Fibroblast of skin of scalp (primary cell): Measurements from ENCODE around the gene BICC1.
"Not testable (repeated sequence)": the region's sequence is repeated elsewhere in the genome, so short reads cannot be mapped to it uniquely, and the experiment has no call there.

ENCODE experiments used
- DNase-seq: peaks from one replicate; pipeline ENCODE4 v3.0.0-alpha.2; 2013

Gene BICC1

DNA sequence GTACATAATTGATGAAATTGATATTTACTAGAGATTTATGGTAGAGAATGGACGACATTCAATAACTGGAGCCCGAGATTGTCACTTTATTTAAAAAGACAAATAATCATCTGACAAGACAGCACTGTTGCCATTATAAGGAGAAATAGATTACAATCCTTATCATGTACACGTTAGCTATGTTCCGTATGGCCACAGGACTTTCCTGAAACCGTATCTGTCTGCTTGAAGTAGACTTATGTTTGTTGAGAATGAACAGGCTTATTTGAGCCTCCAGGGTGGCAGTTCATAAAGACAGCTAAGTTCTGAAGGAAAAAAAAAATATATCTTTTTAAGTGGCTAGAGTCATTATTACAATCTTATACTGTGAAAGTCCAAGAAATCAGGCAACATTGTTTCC is 317.2 kb downstream of the BICC1 start:
- DNase-seq: no peak

DNA sequence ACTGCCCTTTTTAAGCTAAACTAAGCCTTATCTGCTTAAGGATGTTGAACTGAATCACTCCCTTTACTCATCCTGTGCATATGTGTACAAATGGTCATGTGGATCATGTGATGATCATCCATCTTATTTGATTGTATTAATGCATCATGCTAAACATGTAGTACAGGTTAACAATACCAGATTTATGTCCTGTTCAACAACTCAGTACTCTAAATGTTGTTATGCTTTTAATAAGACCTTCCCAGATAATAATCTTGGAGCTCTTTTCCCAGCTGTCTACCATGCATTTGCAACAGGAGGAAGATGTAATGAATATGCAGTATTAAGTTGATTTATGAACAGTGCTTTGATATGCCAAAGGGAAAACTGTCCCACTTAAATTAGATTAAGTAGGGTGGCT is 318.0 kb downstream of the BICC1 start:
- no peak for DNase-seq

GRCh38 chr10:58833771-58834561 is 321.3 kb downstream of the BICC1 start:
- peak; percentile 8 for DNase-seq

- no peak for DNase-seq
Measured at GRCh38 chr10:58836176-58836700, 323.6 kb downstream of the BICC1 start.

- DNase-seq: no peak
Measured at GRCh38 chr10:58836991-58837575, 324.4 kb downstream of the BICC1 start.

DNA sequence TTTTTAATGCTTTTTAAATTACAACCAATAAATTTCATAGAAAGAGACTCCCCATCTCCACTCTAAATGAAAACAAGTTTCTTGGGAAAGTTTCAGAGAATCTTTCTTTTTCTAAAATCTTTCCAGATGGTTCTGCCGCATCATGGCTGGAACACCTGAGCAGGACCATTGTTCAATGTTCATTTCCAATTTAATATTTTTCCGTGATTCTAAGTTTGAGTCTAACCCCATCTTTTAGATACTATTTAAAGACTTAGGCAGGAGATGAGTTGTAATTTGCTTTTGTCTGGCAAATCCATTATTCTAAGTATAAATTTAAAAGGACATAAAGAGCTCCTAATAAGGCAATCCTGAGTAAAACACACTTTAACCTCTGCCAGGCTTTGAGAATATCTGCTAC is 325.2 kb downstream of the BICC1 start:
- DNase-seq: no peak

- DNase-seq: no peak
Measured at GRCh38 chr10:58838561-58839208, 326.0 kb downstream of the BICC1 start.

DNA sequence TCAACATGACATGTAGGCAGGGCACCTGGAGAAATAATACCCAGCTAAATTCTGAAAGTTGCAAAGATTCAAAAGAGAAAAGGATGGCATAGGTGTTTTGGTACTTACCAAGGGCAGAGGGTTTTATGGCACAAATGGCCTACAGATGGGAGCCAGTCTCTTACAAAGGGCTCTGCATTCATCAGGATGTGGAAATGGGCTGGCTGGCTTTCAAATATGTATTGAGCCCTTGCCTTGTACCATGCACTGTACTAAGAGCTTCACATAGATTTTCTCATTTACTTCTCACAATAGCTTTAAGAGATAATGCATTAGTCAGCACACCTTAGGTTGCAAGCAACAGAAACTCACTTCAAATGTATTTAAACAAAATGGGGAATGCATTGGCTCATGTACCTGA is 327.1 kb downstream of the BICC1 start:
- DNase-seq: no peak

DNA sequence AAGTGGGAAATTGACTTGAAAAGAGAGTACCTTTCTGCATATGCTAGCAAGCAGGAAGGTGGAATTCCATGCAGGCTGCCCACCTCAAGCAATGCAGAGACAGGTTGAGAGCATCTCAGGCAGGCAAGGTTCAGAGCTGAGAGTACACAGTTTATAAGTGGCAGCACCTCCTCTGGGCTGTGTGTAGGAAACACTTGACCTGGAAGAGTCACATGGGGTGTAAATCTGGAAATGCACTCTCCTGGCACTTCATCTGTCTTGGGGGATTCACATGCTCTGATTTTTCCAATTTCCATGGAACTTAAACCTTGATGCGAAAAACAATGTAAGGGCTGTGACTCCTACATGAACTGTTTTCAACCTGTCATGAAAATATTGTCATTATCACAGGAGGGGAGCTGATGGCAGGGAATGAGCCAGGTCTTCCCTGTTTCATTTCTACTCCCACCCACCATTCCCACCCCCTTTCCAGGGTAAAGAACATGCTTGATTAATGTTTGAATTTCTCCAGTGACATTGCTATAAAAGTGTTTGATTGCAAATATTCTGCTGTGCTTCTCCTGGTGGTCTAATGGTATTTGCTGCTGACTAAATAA is 328.3 kb downstream of the BICC1 start:
- DNase-seq: no peak

GRCh38 chr10:58842860-58843376 is 330.2 kb downstream of the BICC1 start:
- no peak for DNase-seq

DNA sequence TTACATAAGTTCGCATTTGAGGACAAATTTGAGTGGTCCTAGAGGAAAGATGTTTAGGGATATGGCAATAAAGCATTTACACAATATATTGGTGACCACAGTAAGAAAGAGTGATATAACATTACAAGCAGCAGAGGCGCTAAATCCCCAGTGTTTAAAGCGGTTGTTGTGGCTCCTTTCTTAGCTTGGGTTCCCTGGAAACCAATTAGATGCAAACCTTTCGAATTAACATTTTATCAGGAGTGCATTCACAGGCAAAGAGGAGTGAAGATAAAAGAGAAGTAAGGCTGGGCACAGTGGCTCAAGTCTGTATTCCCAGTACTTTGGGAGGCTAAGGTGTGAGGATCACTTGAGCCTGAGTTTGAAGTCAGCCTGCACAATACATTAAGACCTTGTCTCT is 331.1 kb downstream of the BICC1 start:
- no peak for DNase-seq

- DNase-seq: no peak
Measured at GRCh38 chr10:58844680-58845079, 332.0 kb downstream of the BICC1 start.

DNA sequence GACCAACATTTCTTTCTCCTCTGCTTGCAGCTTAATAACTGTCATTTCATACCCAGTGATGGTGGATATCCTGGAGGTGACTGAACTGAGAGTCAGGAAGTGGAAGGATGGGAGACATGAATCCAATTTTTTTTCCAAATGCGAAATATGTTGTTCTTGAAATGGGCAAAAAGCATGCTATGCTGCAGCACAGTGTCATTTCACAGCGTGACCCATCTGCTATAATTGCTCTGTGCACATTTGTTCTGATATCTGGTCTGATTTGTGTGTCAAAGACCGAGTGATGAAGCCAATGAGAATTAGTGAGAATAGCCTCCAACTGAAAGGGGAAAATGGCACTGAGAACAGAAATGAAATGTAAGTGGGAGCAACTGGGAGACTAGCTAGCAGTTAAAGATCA is 334.2 kb downstream of the BICC1 start:
- no peak for DNase-seq

- no peak for DNase-seq
Measured at GRCh38 chr10:58851606-58852005, 338.9 kb downstream of the BICC1 start.

DNA sequence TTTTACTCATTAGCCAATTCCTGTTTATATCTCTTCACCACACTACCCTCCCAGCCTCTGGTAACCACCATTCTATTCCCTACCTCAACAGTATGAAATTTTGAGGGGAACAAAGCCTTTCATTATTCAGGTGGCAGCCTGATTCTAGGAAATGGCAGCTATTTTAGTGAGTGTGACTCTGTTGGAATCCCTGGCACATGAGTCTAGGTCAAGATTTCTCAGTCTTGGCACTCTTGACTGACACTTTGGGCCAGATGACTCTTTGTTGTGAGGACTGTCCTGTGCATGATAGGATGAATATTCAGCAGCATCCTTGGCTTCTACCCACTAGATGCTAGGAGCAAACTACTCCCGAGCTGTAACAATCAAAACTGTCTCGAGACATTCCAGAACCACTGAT is 341.0 kb downstream of the BICC1 start:
- no peak for DNase-seq

DNA sequence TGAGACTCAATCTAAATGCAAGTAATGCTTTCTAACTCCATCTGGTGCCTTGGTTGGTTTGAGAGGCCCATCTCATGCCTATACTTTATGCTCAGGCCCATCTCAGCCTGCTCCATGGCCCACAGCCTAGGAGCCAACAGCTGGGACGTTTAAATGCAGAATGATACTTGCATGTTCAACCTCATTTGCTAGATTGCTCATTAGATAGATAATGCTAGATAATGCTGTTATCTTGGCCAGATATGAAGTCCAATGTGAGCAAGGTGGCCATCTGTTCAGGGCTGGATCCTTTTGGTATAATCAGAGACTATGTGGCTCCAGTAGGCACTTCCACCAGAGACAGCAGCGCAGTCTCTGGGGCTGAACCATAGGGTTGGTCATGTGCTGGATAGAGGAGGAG is 342.1 kb downstream of the BICC1 start:
- no peak for DNase-seq

DNA sequence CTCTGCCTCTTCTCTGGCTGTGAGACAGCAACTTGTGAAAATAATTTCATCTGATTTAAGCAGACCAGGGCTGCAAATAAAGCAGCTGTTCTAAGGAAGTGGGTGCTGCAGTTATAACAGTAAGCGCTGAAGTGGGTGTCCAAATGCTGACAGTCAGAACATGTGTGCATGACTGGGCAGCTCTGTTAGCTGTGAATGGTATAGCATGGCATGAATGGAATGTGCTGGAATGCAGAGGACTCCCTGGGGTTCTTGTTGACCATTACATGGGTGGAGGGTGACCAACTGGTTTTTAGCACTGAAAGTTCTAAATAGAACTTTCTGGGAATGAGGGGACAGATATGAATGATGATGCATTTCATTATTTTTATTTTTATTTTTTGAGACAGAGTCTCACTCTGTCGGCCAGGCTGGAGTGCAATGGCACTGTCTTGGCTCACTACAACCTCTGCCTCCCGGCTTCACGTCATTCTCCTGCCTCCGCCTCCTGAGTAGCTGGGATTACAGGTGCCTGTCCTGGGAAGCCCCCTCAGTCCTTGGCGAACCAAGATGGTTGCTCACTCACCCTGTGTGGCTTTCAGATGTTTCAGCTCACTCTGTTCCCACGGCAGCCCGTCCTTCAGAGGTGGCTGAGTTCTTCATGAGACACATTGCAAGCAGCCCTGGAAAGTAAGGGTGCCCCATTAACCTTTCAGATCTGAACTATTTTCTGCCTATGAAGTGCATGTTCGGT is 344.0 kb downstream of the BICC1 start:
- DNase-seq: peak; percentile 98

- peak; percentile 62 for DNase-seq
Measured at GRCh38 chr10:58857251-58857805, 344.7 kb downstream of the BICC1 start.

DNA sequence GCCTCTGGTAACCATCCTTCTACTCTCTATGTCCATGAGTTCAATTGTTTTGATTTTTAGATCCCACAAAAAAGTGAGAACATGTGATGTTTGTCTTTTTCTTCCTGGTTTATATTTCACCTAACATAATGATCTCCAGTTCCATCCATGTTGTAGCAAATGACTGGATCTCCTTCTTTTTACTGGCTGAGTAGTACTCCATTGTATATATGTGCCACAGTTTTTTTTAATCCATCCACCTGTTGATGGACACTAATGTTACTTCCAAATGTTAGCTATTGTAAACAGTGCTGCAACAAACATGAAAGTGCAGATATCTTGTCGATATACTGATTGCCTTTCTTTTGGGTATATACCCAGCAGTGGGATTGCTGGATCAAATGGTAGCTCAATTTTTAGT is 345.5 kb downstream of the BICC1 start:
- not testable (repeated sequence) for DNase-seq

DNA sequence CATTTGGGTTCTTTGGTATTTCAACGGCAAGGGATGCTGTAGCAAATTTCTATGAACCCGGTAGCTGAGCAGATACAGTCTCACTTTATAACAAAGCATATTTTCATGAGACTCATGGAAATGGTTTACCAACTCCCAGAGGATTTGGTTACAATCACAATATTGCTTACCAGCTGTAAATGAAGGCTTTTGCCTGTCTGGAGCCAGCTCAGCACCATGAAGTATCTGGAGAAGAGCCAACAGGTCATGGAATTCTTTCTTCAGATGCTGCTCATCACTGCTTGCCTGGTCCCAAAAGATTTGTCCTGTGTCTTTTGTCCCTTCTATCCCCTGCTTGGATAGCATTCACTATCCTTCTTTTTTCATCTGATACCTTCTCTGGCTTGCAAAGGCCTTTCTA is 346.9 kb downstream of the BICC1 start:
- DNase-seq: peak; percentile 50

DNA sequence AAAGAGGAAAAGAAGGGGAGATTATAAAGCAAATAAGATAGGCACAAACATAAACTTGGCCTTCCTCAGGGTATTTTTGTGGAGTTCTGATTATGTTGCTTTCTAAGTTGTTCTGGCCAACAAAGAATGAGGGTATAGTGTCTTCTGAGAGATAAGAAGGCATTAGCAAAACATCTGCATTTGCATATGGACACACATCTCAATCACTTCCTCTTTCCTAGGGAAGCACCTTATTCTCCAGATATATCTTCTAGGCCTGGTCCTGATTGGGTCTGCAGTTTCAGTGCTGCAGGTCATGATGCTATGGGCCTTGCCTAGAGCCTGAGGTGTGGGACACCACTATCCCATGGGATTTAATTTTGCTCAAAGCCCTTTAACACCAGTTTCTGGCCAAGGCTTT is 355.0 kb downstream of the BICC1 start:
- DNase-seq: no peak
